Mesothelial cell of epicardium (in vitro differentiated cells): ENCODE measurements around the gene ANGPTL4. TPM values are rescaled to one million over a fixed set of nuclear protein-coding genes. Genes with fewer than 3 reads are reported as not detected.
A peak's percentile ranks its signal among the peaks of the same experiment; 100 is the strongest.
"Not testable (repeated sequence)": the region's sequence is repeated elsewhere in the genome, so short reads cannot be mapped to it uniquely, and the experiment has no call there.

ENCODE experiments used
- DNase-seq, 2 experiments: peaks; one replicate each; pipeline ENCODE4 v3.0.0; 2021; ENCODE audit warnings: low spot score in 2 of 2; ENCODE audit not compliant: unreplicated experiment in 2 of 2
- H3K27ac Mint-ChIP-seq: 2 replicates; pipeline ENCODE4 v1.8.0; 2021; ENCODE audit warnings: mixed read lengths
- H3K27me3 Mint-ChIP-seq: 2 replicates; pipeline ENCODE4 v1.8.0; 2021; ENCODE audit warnings: low read depth, mixed read lengths
- H3K36me3 Mint-ChIP-seq: 2 replicates; pipeline ENCODE4 v1.8.0; 2021; ENCODE audit warnings: mixed read lengths
- H3K4me1 Mint-ChIP-seq: 2 replicates; pipeline ENCODE4 v1.8.0; 2021; ENCODE audit warnings: mixed read lengths
- H3K4me3 Mint-ChIP-seq: 2 replicates; pipeline ENCODE4 v1.8.0; 2021; ENCODE audit warnings: mild to moderate bottlenecking, moderate library complexity, mixed read lengths
- H3K9me3 Mint-ChIP-seq: 2 replicates; pipeline ENCODE4 v1.8.0; 2021; ENCODE audit warnings: mixed read lengths
- total RNA-seq: library from RNA; stranded (reverse); gene quantifications from 3 replicates; pipeline ENCODE4 v1.2.1, GENCODE V29; 2021
- TF ChIP-seq, protein P1 (sequence below): fragments of 200-600 bp; sonication (generic); IDR thresholded peaks from one replicate; pipeline ENCODE4 v1.5.0; 2021; ENCODE audit warnings: antibody characterized with exemption; ENCODE audit not compliant: unreplicated experiment

Gene ANGPTL4
- total RNA-seq, 1 donor from 2014 or later: 3.7 TPM

DNA sequence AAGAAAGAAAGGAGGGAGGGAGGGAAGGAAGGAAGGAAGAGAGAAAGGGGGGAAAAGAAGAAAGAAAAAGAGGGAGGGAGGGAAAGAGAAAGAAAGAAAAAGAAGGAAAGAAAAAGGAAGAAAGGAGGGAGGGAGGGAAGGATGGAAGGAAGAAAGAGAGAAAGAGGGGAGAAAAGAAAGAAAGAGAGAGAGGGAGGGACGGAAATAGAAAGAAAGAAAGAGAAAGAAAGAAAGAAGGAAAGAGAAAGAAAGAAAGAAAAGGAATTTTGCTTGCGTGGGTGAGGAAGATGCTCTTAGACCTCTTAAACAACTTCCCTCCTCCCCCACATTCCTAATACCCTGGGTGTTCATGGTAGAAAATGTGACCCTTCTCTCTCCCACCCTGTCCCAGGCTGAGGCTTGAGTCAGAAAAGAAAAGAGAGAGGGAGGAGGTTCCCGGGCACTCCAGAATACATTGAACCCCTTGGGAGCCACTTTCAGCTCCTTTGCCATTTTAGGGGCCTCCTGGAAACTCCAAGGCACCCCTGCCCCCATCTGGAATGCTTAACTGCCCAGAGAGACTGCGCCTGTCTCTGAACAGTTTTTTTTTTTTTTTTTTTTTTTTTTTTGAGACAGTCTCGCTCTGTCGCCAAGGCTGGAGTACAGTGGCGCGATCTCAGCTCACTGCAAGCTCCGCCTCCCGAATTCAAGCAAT is 11.7 kb upstream of the ANGPTL4 start:
- Mint-ChIP-seq H3K27ac (peak overlapping the region; percentile 83), H3K4me1 (peaks cover 15% of the 10 kb centered on the region), H3K27me3 (no peaks in the 10 kb centered on the region), H3K4me3 (peak overlapping the region; percentile 31), H3K36me3 (no peaks in the 10 kb centered on the region), H3K9me3 (peaks cover 4% of the 10 kb centered on the region)
- no peak for DNase-seq
- TF ChIP-seq, protein P1, sequence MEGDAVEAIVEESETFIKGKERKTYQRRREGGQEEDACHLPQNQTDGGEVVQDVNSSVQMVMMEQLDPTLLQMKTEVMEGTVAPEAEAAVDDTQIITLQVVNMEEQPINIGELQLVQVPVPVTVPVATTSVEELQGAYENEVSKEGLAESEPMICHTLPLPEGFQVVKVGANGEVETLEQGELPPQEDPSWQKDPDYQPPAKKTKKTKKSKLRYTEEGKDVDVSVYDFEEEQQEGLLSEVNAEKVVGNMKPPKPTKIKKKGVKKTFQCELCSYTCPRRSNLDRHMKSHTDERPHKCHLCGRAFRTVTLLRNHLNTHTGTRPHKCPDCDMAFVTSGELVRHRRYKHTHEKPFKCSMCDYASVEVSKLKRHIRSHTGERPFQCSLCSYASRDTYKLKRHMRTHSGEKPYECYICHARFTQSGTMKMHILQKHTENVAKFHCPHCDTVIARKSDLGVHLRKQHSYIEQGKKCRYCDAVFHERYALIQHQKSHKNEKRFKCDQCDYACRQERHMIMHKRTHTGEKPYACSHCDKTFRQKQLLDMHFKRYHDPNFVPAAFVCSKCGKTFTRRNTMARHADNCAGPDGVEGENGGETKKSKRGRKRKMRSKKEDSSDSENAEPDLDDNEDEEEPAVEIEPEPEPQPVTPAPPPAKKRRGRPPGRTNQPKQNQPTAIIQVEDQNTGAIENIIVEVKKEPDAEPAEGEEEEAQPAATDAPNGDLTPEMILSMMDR: no peak

DNA sequence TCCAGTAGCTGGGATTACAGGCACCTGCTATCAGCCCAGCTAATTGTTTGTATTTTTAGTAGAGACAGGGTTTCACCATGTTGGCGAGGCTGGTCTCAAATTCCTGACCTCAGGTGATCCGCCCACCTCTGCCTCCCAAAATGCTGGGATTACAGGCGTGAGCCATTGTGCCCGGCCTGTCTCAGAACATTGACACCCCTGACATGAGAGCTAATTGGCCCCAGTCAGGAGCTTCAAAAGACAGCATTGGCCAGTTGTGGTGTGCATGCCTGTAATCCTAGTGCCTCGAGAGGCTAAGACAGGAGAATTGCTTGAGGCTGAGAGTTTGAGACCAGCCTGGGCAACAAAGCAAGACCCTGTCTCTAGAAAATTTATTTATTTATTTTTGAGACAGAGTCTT is 11.1 kb upstream of the ANGPTL4 start:
- DNase-seq, H3K27me3 Mint-ChIP-seq, H3K27ac Mint-ChIP-seq, H3K4me3 Mint-ChIP-seq, H3K9me3 Mint-ChIP-seq, H3K36me3 Mint-ChIP-seq: not testable (repeated sequence)
- peaks cover 15% of the 10 kb centered on the region for H3K4me1 Mint-ChIP-seq

DNA sequence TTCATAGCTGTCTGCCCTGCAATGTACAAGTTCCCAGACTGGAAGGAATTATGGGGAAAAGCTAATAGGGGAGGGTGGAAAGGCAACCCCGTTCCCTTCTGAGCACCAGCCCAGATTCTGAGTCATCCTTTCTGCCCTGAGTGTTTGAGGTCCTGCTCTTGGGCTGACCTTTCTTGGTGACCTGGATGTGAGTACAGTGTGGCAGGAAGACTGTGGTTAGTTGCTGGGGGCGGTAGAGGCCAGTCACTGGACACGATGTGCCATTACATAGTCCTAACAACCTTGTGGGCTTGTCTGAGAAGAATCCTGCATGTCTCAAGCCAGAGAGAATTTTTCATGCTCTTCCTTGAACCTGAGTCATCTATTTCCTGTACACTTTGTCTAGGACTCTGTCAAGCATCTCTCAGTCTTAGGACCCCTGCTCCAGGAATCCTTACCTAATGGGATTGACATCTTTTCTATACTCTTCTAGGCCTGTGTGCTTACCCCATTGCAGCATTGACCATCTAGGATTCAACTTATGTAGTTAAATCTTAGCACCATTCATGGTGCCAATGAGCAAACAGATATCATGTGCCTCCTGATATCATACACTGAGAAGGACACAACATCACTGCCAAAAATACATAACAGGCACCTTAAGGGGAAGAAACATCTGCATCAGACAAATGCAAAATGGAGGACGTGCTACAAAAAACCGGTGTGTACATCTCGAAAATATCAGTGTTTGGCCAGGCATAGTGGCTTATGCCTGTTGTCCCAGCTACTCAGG is 8.1 kb upstream of the ANGPTL4 start:
- H3K4me3 Mint-ChIP-seq: no peak overlapping the region
- peaks cover 13% of the 10 kb centered on the region for H3K4me1 Mint-ChIP-seq
- H3K36me3 Mint-ChIP-seq: no peaks in the 10 kb centered on the region
- peaks cover 4% of the 10 kb centered on the region for H3K9me3 Mint-ChIP-seq
- TF ChIP-seq, protein P1: no peak
- H3K27me3 Mint-ChIP-seq: no peaks in the 10 kb centered on the region
- no peak for DNase-seq
- H3K27ac Mint-ChIP-seq: no peak overlapping the region

DNA sequence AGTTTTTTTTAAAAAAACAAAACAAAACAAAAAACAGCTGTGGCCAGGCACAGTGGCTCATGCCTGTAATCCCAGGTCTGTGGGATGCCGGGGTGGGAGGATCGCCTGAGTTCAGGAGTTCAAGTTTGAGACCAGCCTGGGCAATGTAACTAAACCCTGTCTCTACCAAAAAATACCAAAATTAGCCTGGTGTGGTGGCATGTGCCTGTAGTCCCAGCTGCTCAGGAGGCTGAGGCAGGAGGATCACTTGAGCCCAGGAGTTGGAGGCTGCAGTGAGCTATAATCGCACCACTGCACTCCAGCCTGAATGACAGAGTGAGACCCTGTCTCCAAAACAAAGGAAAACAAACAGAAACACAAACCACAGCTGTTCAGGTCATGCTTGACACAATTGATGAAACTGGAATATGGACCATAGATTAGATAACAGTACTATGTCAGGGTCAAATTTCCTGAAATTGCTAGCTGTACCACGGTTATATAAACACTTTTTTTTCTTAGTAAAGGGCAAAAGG is 6.9 kb upstream of the ANGPTL4 start:
- H3K9me3 Mint-ChIP-seq: peaks cover 4% of the 10 kb centered on the region
- no peaks in the 10 kb centered on the region for H3K36me3 Mint-ChIP-seq
- no peak overlapping the region for H3K4me3 Mint-ChIP-seq
- H3K27ac Mint-ChIP-seq: no peak overlapping the region
- DNase-seq: no peak
- H3K4me1 Mint-ChIP-seq: peaks cover 11% of the 10 kb centered on the region
- H3K27me3 Mint-ChIP-seq: peaks cover 4% of the 10 kb centered on the region
- TF ChIP-seq, protein P1: no peak

DNA sequence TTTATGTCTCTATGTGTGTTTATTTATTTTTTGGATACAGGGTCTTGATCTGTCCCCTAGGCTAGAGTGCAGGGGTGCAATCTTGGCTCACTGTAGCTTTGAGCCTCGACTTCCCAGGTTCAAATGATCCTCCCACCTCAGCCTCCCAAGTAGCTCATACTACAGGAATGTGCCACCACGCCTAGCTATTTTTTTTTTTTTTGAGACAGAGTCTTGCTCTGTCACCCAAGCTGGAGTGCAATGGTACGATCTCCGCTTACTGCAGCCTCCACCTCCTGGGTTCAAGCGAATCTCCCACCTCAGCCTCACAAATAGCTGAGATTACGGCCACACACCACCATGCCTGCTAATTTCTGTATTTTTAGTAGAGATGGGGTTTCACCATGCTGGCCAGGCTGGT is 5.0 kb upstream of the ANGPTL4 start:
- peaks cover 21% of the 10 kb centered on the region for H3K27me3 Mint-ChIP-seq
- no peak overlapping the region for H3K4me3 Mint-ChIP-seq
- peaks cover 4% of the 10 kb centered on the region for H3K9me3 Mint-ChIP-seq
- H3K36me3 Mint-ChIP-seq: no peaks in the 10 kb centered on the region
- DNase-seq: no peak
- H3K4me1 Mint-ChIP-seq: peaks cover 20% of the 10 kb centered on the region
- no peak overlapping the region for H3K27ac Mint-ChIP-seq
- TF ChIP-seq, protein P1: no peak

DNA sequence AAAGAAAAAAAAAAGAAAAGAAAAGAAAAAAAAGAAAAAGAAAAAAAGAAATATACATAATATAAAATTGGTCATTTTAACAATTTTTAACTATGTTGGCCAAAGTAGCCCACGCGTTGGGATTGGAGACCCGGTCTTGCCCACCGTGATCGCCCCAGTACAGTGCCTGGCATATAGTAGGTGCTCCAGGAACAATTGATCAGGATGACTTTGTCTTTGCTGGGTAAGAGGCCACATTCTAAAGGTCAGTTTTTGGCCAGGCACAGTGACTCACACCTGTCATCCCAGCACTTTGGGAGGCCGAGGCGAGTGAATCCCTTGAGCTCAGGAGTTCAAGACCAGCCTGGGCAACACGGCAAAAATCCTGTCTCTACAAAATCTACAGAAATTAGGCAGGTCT is 3.8 kb upstream of the ANGPTL4 start:
- peaks cover 23% of the 10 kb centered on the region for H3K4me1 Mint-ChIP-seq
- TF ChIP-seq, protein P1: no peak
- H3K27me3 Mint-ChIP-seq: peaks cover 32% of the 10 kb centered on the region
- no peaks in the 10 kb centered on the region for H3K36me3 Mint-ChIP-seq
- H3K27ac Mint-ChIP-seq: no peak overlapping the region
- no peak overlapping the region for H3K4me3 Mint-ChIP-seq
- peaks cover 4% of the 10 kb centered on the region for H3K9me3 Mint-ChIP-seq
- DNase-seq: no peak
